ENCODE results near the gene TTF1.
"Not testable (repeated sequence)": the region's sequence is repeated elsewhere in the genome, so short reads cannot be mapped to it uniquely, and the experiment has no call there.

Gene TTF1

DNA sequence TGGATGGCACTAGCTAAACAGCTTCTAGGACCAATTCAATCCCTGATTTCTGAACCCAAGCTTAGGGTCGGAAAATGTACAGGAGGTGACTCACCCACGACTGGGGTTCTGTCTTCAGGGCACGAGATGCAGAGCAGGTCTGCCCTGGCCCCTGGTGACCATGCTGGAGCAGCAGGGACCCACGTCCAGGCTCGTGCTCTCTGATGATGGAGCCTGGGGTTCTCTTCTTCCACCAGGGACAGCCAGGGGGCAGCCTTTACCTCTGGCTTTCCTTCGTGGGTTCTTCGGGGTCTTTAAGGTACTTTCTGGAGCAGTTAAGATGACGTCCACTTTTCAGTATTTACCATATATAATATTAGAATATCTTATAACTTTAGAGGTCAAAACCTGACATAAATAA lies 5.4 kb upstream of the TTF1 start:
- no peak for DNase-seq

- peak; percentile 46 for DNase-seq
Measured at GRCh38 chr9:132411091-132411508, 4.5 kb upstream of the TTF1 start.

DNA sequence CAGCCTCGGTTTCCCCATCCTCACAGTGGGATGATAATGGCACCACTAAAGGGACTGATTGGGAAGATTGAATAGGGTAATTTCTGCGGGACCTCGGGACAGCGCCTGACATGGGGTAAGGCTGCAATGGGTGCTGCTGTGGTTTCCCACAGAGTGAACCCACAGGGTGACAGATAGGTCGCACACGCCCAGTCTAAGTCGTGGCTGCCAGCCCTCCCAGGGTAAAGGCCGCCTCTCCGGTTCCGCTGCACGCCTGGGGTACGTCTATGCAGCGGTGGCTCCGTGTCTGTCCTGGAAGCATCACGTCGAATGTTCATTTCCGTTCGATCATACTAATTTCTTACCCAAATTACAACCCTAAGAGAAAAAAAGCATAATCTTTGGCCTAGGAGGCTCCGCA lies 4.0 kb upstream of the TTF1 start:
- DNase-seq, result no peak

DNA sequence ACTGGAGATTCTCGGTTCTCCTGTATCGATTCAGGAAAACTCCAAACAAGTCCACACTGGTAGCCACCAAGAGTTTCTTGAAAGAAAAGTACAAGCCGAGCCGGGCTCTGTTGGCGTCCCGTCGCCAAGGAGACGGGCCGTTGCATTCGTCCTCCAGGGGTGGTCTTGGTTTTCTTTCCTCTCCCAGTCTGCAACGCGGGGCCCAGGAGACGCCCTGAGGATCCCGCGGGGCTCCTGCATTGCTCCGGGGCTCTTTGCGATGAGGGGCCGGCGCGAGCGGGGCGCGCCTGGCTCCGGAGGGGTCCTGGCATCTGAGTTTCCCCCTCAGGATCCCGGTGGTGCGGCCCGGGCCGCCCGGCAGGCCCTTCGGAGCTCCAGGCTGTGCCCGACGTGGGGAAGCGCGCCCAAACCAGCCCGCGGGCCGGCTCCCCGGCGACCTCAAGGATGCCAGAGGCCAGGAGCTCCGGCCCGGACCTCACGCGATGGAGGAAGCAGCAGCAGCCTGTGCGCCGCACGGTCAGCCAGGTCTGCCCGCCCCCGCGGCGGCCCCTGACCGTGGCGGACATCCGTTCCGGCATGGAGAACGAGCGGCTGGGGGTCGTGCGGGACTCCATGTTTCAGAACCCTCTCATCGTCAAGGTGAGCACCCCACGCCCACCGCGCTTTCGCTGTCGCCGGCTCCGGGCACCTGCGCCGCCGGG lies 3.3 kb upstream of the TTF1 start, which contains the start of gene CFAP77:
Gene CFAP77, plus strand, starts transcription at position 384 of the 701 bp plus-strand sequence. Its CDS starts 61 bp downstream, at position 445.
- no peak for DNase-seq

GRCh38 chr9:132408521-132408920 lies 1.9 kb upstream of the TTF1 start:
- DNase-seq, result no peak

DNA sequence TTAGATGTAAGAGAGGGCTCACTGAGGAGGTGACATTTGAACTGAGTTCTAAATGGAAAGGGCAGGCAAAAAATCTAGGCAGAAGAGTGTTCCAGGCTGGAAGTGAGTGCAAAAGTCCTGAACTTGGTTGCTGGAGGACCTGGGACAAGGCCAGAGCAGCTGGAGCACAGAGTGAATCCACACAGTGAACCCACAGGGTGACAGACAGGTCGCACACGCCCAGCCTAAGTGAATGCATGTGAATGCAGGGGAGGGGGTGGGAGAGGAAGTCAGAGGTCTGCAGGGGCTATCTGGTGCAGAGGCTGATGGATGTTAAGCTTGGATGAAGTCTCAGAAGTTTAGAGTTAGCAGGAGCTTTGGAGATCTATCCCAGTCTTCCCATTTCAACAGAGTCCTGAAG lies 556 bp upstream of the TTF1 start:
- DNase-seq, result no peak

DNA sequence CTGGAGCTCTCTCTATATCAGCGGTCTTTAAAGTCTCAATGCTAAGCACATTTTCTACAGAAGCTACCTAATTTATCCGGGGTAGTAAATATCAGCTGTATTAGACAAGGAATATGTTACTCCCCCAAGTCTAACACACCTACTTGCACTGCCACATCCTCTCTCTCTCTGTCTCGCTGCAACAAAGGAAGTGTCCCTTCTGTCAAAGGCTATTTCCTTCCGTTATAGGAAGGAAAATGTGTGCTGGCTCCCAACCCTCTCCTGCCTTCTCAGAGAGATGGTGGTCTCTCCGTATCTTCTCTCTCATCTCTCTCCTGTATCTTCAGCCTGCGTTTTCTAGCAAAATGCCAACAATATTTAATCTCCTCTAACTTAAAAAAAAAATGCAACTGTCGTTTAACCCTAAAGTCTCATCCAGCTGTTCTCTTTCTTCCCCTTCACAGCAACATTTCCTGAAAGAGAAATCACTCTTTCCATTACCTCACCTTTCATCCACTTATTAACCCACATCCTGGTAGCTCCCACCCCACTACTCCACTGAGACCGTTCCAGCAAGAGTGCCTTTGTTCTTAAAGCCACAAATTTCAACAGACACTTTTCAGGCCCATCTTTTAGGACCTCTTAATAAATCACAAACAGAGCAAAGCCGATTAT lies 2.3 kb downstream of the TTF1 start:
- no peak for DNase-seq

- DNase-seq, result no peak
Measured at GRCh38 chr9:132401824-132402223, 4.8 kb downstream of the TTF1 start.

DNA sequence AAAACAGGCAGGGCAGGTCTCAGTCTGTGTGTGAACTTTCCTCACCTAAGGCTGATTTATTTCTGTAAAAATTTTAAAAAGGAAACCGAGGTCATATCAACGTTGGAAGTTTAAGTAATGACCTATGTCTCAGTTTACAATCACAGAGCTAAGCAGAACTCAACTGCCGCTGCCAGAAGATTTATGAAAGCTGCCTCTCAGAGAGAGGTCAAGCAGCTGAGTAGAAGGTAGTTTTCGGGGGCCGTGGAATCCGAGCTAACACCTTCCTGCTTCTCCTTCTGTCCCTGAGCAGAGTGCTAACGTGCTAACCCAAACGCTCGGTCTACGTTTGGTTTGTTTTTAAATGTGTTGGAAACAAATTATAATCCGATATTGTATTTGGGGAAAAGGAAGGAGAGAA lies 11.1 kb downstream of the TTF1 start:
- DNase-seq, result no peak

GRCh38 chr9:132391449-132391848 lies 15.2 kb downstream of the TTF1 start:
- DNase-seq, result no peak

DNA sequence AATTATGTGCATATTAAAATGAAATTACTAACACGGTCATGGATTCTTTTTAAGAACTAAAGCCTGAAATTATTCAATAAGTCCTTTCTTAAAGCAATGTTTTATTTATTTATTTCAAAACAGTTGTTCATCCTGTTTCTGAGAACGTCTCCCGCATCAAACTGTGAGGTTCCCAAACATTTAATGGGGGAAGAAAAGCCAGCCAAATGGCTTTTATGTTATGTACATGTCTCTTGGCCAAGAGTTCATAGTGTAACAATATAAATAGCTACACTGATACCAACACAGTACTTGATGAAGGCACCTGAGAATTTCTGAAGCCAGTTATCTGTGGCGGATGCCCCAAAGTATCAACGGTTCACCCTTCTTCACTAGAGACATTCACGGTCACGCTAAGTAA lies 15.7 kb downstream of the TTF1 start:
- no peak for DNase-seq

DNA sequence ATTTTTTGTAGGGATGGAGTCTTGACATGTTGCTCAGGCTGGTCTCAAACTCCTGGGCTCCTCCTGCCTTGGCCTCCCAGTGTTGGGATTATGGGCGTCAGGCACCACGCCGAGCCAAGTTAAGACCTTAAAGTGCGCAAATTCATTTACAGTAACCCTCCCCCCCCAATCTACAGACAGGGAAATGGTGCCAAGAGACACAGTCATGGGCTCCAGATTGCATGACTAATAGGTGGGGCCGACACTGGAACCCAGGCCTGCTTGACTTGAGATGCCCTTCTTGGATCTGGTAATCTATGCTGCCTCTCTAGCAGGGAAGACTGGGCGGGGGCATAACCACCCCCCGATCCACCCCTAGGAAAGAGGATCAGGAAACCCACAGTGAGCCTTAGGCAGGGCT lies 19.5 kb downstream of the TTF1 start:
- DNase-seq, result no peak

DNA sequence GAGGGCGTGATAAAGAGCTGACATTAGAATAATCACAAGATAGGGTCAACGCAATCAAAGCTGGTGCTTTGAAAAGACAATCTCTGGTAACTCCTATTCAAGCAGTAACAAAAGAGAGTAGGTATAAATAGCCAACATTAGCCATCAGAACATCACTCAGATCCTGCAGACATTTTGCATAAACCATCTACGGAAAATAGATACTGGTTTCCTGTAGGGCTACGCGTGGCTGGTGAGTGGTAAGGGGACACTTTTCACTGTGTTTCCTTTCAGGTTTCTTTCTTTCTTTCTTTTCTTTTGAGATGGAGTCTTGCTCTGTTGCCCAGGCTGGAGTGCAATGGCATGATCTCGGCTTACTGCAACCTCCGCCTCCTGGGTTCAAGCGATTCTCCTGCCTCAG lies 22.3 kb downstream of the TTF1 start:
- DNase-seq, result no peak

DNA sequence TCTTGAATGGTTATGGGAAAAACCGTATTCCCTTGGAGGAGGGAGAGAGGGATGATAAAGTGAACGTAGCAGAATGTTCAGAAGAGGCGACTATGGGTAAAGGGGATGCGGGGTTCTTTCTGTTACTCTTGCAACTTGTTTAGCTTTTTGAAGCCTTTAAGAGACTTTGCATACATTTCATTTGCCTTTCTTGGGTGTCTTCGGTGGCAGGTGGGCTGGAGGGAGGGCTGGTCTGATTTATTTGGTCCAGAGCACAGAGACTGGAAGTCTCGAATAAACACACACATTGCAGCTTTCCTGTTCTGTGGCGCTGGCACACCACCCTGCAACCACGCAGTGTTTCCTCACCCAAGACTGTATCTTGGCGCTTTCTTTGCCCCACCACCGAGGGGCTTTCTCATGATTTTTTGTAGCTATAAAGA lies 23.2 kb downstream of the TTF1 start:
- DNase-seq, result no peak

- DNase-seq, result no peak
Measured at GRCh38 chr9:132381966-132382541, 24.6 kb downstream of the TTF1 start.

DNA sequence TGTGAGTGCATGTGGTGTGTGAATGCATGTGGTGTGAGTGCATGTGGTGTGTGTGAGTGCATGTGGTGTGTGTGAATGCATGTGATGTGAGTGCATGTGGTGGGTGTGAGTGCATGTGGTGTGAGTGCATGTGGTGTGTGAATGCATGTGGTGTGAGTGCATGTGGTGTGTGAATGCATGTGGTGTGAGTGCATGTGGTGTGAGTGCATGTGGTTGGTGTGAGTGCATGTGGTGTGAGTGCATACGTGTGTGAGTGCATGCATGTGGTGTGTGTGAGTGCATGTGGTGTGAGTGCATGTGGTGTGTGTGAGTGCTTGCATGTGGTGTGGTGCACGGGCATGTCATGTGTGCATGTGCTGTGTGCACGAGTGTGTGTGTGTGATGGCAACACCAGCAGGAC lies 28.2 kb downstream of the TTF1 start:
- not testable (repeated sequence) for DNase-seq

DNA sequence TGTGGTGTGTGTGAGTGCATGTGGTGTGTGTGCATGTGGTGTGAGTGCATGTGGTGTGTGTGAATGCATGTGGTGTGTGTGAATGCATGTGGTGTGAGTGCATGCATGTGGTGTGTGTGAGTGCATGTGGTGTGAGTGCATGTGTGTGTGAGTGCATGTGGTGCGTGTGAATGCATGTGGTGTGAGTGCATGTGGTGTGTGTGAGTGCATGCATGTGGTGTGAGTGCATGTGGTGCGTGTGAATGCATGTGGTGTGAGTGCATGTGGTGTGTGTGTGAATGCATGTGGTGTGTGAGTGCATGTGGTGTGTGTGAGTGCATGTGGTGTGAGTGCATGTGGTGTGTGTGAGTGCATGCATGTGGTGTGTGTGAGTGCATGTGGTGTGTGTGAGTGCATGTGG lies 28.9 kb downstream of the TTF1 start:
- not testable (repeated sequence) for DNase-seq

GRCh38 chr9:132372177-132373095 lies 34.2 kb downstream of the TTF1 start:
- no peak for DNase-seq

DNA sequence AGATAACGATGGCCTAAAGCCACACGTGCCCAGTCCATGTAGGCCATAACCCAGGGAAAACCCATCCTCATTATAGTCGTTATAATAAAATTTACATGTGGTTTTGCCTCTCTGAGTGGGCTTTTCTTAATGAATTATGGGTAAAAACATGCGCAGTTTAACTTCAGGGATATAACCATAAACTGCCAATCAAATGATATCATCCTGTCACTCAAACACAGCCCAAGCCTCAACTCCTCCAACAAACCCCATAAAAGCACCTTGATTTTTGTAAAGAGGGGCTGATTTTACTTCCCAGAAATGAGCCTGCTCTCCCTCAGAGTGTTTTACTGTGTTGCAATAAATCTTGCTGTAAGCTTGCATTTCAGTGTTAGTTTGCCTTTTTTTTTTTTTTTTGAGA lies 36.0 kb downstream of the TTF1 start:
- no peak for DNase-seq

DNA sequence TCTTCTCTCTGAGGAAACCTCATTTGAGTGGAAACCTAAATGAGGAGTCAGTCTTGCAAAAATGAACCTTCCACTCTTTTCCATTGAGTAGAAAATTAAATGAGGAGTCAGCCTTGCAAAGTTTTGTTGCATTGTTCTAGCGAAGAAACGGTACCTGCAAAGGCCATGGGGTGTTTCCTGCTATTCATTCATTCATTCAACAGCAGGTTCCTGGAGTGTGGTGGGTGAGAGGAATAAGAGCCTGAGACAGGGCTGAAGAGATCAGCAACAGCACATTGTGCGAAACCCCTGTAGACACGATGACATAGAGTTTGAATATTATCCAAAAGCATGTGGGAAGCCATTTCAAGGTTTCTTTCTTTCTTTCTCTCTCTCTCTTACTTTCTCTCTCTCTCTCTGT lies 37.2 kb downstream of the TTF1 start:
- DNase-seq, result no peak

- no peak for DNase-seq
Measured at GRCh38 chr9:132367613-132368313, 38.9 kb downstream of the TTF1 start.

DNA sequence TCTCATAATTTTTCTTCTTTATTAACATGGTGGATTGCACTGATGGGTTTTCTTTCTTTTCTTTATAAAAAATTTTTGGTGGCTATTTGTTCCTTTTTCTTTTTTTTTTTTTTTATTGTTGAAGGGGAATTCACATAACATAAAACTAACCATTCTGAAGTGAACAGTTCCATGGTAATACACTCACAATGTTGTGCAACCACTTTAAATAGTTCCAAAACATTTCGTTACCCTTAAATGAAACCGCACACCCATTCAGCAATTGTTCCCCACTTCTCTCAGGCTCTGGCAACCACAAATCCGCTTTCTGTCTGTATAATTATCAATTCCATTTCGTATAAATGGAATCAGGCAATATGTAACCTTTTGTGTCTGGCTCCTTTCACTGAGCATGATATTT lies 40.2 kb downstream of the TTF1 start:
- DNase-seq, result no peak

GRCh38 chr9:132365986-132366385 lies 40.7 kb downstream of the TTF1 start:
- no peak for DNase-seq
